NCI-H2196 treated with DMSO at 0.1 percent for 48 hours (cell line): ENCODE data around the gene COL26A1.
"Not testable (repeated sequence)": the region's sequence is repeated elsewhere in the genome, so short reads cannot be mapped to it uniquely, and the experiment has no call there.

Experiments used
- DNase-seq: peaks from one replicate; lab custom pipeline; 2025; ENCODE audit not compliant: unreplicated experiment; lab: John Stamatoyannopoulos, UW

COL26A1 gene

DNA sequence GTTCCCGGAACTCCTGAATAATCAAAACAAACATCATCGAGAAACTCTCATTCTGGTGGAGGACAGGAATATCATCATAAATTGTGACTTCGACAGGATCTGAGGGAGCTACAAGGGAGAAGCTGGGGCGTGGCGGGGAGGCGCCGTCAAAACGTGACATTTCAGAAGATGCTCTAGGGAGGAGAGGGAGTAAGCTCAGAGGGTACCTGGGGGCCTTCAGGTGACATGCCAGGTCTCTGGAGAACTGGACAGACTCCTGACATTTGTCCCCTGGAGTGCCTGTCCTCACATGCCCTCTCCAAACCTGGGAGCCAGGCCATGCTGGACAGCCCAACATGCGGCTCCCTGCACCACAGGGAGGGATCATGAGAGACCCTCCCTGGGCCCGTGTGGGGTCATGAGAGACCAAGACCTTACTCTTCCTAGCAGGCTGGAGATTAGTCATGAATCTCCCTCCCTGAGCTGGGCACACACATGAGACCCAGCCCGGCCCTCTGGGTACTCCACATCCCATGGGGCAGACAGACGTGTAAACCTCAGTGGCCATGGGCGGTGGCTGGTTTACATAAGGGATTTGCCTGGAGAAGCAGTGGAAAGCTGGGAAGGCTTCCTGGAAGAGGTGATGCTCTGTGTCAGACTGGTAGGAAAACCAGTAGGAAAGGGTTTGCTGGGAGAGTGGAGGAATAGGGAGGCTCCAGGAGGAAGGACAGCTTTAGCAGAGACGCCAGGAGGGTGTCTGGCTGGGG is 185.4 kb downstream of the COL26A1 start:
- no peak for DNase-seq

DNA sequence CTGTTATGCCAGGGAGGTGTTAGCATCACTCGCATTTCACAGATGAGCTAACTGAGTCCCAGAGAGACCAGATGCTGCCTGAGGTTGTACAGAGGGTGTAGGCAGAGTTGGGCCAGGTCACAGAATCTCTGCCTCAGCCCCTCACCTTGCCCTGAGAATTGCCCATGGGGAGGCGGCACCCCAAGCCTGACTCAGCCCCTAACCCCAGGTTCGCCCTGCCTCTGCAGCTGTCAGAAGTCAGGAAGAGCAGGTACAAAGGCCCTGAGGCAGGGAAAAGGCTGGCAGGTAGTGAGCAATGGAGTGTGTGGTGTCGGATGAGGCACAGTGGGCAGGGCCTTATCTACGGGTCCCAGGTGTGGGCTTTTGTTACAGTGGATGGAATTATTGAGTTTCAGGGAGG is 187.1 kb downstream of the COL26A1 start:
- DNase-seq = no peak

DNA sequence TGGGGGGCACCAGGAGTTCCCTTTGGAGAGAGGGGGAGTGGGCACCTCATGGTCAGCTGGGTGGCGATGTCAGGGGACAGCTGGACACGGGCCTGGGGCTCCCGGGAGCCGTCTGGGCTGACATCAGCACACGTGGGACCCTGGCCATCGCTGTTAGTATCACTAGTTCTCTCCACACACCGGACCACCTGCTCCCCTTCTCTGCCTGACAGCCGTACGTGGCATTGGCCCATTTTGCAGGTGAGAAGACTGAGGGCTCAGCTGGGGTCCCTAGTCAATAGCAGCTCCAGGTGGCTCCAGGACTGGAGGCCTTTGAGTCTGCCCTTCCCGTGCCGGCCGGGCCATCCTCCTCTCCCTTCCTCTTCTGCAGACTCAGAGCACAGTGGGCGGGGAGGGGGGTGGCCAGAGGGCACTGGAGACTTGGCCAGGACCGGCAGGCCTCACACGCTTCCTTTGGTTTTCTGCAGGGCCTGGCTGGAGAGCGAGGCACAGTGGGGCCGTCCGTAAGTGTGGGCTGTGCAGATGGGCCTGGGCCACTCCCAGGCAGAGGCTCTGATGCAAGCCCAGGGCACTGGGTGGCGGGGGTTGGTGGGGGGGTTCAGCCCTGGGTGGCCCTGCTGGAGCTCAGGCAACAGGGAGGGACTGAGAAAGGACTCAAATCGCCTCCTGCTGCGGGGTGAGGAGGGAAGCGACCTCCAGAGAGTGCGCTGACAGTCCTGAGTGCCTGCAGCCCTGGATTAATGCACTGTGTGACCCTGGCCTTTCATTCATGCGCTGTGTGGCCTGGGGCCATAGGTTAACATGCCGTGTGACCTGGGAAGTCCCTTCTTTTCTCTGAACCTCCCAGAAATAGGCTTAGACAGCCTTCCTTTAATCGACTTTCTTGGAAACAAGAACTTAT is 188.2 kb downstream of the COL26A1 start:
- no peak for DNase-seq

DNA sequence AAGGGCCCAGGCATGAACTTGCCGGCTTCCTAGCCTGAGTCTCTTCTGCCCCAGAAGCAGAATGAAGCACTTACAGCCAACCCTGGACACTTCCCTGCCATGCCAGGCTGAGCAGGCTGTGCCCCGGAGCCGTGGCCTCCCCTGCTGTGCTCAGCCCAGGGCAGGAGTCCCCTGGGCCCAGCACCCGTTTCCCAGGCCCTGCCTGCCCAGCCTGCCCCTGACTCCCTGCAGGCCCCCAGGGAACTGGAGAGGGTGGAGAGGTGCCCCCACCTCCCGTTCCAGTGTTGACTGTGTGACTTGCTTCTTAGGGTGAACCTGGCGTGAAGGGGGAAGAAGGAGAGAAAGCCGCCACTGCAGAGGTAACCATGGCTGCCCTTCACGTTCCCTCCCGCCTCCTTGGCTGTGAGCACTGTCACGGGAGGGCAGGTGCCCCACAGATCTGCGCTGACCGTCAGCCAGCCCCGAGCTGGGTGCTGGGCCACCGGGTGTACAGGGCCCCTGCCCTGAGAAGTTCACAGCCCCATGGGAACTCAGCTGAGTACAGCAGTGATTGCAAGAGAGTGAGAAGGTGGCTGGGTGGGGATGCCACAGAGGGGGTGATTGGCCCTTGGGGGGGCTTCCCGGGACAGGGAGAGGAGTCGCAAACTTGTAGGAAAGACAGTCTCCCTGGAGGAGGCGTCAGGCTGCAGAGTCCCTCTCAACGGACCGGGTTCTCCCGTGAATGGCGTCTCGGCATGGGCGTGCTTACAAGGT is 190.5 kb downstream of the COL26A1 start:
- no peak for DNase-seq

DNA sequence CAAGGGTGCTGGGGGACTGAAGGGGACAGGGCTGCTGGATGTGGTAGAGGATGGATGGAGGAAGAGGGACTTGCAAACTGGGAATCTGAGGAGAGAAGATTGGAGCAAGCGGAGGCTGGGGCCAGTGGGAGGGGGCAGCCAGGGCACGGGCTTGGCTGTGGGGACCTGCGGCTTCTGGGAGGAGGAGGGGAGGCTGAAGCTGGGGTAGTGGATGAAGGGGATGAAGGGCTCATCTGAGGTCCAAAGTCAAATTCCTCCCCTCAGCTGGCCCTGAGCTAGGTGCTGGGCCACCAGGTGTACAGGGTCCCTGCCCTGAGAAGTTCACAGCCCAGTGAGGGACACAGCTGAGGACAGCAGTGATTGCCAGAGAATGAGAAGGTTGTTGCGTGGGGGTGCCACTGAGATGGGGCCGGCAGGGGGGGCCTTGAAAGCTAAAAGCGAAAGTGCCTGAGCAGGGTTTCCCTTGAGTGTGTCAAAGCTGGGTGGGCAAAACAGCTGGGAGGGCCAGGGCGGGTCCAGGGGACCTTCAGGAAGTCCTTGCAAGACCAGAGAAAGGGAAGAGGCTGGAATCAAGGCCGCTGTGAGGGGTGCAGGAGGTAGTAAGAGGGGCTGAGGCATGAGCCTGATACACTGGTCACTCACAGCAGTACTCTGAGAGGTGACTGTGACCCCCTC is 191.2 kb downstream of the COL26A1 start:
- DNase-seq = no peak

DNA sequence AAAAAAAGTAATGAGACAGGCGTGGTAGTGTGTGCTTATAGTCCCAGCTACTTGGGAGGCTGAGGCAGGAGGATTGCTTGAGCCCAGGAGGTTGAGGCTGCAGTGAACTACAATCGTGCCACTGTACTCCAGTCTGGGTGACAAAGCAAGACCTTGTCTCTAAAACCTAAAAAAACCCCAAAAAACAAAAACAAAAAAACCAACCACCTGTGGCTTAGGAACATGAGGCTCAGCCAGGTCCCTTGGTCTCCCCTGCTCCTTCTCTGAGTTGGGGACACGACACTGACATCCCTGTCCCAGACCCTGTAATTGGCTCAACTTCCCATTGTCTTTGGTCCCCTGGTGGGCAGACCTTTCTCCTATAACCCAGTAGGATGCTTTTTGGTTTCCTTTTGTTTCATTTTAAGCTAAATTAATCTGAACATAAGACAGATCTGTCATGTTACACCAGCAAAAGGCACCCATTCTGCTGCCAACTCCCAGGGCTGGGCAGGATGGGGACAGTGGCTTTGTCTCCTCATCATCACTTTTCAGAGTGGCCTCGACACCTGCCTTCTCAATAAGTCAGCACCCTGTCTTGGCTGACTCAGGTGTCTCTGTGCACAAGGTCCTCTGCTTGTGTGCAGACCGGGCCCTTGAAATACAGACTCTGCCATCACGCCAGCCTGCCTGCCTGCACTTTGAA is 192.1 kb downstream of the COL26A1 start:
- DNase-seq = no peak

DNA sequence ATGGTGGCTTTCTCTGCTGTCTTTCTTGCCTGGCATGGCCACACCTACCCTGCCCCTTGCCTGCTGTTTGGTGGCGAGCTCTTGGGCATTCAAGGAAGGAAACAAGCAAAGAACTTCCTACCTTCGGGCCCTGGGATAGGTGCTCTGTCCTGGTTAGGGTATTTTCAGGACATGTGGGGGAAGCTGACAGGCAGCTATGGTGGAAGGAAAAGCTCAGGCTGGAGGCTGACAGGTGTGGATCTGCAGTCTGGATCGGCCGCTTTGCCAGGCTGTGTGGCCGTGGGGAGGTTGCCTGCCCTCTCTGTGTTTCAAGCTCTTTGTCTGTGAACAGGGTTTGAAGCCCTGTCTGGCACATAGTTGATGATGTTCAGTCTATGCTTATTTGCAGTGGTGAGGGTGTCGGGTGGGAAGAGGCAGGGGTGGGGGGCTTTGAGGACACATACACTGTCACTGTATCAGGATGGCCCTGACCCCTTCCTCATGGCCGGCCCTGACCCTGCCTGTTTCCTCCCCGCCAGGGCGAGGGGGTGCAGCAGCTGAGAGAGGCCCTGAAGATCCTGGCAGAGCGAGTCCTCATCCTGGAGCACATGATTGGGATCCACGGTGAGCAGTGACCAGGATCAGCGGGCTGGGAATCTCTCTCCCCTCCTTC is 192.7 kb downstream of the COL26A1 start:
- DNase-seq = no peak

DNA sequence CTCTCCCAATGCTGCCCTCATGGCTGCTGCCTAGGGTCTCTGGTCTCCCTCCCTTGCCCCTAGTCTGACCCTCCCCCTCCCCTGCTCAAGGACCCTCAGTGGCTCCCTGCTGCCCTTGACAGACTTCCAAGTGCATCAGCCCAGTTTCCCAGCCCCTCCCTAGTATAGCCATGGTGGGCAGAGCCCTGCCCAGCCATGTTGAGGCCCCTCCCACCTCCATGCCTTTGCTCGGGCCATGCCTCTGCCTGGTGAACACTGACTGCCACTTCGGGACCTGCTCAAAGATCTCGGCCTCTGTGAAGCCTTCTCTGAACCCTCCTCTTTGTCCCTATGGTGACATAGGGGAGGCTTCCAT is 193.2 kb downstream of the COL26A1 start:
- DNase-seq = no peak

DNA sequence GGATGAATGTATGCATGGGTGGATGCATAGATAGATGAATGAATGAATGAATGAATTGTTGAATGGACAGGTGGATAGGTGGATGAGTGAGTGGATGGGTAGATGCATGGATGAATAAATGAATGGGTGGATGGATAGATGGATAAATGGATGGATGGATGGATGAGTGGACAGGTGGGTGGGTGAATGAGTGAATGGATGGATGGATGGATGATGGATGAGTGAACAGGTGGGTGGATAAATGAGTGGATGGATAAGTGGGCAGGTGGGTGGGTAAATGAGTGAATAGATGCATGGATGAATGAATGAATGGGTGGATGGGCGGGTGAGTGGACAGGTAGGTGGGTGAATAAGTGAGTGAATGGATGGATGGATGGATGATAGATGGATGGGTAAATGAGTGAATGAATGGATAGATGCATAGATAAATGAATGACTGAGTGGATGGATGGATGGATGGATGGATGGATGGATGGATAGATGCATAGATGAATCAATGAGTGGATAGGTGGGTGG is 193.8 kb downstream of the COL26A1 start:
- DNase-seq = no peak

DNA sequence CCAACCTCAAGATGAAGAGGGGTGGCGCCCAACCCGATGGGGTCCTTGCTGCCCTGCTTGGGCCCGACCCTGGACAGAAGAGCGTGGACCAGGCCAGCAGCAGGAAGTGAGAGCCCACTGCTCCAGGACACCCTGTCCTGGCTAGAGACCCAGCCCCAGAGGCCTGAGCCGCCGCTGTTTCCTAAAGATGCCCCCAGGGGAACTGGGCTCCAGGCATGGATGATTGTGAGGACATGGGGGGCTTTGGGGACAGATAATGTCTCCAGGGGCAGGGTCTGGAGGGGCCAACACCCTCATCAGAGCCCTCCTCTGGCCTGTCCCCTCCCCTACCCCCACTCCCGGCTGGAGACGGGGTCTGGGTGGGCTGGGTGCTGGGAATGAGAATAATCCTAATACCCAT is 194.7 kb downstream of the COL26A1 start:
- DNase-seq = no peak

DNA sequence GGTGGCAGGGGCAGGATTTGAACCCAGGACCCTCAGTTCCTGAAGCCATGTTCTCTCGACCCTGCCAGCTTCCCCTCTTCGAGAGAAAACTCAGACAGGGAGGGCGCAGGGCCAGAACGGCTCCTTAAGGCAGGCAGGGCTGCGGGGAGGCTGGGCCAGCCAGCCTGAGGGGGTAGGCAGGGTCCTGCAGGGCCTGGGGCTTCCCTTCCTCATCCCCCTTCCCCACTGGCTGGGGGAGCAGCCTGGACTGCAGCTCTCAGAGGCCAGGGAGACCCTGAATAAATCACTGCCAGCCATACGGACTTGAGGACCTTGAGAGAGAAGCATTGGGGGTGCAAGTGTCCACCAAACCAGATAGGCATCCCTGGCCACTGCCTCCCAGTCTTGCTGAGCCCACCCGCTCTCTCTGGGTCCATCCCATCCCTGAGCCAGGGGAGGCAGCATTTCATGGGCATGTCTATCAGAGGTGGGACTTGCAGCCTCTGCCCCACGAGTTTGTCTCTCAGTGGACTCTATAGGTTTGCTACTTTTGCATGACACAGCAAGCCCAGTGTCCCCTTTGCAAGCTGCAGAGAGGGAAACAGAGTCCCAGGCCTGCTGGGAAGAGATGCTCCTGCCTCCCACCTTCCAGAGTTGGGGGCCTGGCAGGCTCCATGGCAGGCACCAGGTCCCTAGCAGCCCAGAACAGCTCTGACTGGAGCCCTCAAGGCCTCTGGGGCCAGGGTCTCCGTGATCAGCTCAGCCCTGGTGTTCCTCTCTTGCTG is 195.5 kb downstream of the COL26A1 start:
- DNase-seq = no peak

DNA sequence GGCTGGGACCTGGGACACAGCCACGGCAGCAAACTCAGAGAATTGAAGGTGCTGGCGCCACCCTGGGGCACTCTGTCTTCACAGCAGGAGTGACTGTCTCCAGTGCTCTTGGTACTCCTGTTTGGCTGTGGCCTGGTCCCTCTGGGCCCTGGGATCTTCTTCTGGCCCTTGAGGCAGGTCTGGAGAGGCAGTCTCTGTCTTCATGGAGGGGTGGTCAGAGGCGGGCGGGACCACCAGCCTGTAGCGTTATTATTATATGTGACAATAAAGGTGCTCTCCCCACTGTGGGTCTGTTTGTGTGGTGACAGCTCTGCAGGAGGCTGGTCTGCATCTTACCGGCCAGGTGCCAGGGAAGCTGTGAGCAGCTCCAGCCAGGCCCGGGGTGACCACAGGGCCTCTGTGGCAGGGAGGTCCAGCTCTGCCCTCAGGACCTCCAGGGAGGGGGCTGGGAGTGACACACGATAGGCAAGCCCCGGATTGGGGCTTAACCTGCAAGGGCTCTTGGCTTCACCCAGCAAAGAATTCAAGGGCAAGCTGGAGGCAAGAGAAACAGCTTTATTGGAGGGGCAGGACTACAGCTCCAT is 196.2 kb downstream of the COL26A1 start:
- no peak for DNase-seq

DNA sequence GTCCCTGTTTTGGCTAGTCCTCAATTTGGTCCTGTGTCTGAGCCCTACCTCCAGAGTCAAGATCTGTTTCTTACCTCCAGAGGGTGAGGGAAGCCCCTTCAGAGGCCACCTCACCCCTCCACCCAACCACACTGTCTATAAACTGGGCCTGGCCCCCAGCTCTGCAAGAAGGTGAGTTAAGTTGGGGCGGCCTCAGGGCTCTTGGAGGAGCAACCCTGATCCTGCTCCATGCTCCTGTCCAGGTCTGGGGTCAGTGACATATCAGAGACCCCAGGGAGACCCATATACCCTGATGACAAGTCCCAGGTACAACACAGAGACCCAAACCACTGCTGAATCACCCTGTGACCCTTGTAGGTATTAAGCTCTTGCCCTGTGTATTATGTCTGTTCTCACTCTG is 196.9 kb downstream of the COL26A1 start:
- no peak for DNase-seq

DNA sequence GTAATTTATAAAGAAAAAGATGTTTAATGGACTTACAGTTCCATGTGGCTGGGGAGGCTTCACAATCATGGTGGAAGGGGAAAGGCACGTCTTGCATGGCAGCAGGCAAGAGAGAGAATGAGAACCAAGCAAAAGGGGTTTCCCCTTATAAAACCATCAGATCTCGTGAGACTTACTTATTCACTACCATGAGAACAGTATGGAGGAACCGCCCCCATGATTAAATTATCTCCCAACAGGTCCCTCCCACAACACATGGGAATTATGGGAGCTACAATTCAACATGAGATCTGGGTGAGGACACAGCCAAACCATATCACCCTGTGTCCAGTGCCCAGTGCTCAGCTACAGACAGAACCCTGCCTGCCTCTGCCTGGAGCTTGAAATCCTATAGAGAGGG is 197.3 kb downstream of the COL26A1 start:
- not testable (repeated sequence) for DNase-seq

DNA sequence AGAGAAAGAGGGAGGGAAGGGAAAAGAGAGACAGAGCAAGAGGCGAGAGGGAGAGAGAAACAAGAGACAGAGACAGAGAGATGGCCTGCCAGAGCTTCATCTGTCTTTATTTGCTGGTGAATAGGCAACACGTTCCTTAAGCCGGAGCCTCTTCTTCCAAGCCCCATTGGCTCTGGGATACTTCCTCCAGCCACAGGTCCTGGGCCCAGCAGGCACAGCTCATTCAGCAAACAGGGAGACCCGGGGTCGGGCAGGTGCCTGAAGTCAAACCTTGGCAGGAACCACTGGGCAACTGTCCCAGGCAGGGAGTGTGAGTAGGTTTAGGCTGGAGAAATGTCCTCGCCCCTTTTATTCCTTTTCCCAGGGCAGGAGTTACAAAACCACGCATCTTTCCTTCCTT is 198.2 kb downstream of the COL26A1 start:
- DNase-seq = no peak

DNA sequence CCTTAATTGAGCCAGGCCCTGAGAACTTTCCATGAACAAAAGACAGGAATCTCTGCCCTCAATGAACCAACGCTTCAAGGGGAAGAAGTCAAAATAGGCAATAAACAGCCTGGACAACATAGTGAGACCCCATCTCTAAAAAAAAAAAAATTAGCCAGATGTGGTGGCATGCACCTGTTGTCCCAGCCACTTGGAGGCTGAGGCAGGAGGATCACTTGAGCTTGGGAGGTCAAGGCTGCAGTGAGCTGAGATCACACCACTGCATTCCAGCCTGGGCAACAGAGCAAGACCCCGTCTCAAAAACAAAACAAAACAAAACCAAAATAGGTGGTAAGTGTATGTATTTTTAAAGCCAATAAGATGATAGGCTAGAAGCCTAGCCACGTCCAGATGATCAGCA is 198.6 kb downstream of the COL26A1 start:
- not testable (repeated sequence) for DNase-seq

DNA sequence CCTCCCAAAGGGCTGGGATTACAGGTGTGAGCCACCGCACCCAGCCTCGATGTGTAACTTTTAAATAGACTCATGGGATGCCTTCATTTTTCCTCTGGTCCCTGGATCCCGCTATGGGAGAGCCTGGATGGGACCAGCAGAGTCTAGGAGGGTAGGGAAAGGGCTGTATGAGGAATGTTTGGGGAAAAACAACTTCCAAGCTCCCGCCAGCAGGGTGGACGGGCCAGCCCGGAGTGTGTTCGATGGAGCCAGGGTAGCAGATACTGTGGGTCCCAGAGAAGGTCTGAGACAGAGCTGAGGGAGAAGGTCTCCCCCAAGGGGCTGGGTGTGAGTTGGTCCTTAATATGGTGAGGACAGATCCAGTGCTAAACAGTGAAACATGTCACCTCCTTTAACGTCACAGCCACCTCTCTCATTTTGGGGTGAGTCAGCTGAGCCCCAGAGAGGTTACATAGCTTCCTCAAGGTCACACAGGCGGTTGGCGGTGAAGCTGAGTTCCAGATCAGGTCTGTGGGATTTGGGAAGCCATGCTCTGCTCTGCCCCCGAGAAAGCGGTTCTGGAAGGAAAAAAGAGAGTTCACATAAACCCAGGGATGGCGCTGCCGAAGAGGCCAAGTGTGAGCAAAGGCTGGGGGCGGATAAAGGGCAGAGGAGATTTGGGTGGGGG is 200.0 kb downstream of the COL26A1 start:
- no peak for DNase-seq

DNA sequence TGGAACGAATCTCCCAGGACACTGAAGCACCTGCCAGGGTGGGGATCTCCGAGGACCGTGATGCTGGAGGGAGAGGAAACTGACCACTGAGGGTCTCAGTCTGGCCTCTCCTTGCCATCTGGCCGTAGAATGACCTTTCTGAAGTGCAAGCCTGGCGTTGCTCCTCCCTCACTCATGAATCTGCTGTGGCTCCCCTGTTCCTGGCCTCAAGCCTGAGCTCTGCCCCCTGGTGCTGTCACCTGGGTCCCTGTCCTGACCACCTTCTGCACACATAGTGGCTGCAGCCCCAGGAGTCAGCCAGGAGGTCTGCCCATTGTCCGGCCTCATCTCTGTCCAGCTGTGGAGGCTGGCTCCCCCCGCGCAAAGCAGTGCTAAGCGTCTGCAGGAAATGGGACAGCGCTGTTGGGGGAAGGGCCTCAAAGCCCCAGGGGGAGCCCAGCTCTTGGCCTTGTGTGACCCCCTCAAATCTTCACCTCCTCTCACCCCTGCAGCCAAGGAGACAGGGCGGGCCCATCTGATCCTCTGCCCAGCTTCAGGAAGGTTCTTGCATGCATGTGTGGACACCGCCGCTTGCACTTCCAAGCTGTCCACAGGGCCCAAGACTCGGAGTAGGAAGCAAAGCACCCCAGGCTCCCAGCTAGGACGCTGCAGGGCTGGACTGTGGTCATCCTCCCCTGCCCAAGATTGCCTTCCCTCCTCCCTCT is 200.7 kb downstream of the COL26A1 start:
- no peak for DNase-seq
